Hematopoietic multipotent progenitor cell treated with erythropoietin and hydrocortisone succinate and interleukin-3 and kit ligand, for 4 days (in vitro differentiated cells): ENCODE results near the gene TP63.

Experiments used
- DNase-seq: peaks from one replicate; pipeline ENCODE4 v3.0.0-alpha.2; 2015

TP63 gene

DNA sequence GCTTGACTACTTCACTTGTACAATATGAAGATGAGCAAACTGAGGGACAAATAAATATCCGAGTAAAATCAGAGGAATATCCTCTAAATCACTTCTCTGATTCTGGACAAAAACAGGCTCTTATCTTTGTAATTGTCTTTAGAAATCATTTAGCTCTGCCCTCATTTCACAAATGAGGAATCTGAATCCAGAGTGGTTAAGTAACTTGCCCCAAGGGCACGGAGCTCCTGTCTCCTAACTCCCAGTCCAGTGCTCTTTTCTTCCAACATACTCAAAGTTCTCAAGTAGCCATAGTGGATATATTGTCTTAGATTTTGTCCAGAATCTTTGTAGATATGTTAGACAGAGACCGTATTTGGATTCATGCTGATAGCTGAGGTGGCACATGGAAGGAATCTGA, 156.0 kb downstream of the TP63 start:
- DNase-seq: no peak

DNA sequence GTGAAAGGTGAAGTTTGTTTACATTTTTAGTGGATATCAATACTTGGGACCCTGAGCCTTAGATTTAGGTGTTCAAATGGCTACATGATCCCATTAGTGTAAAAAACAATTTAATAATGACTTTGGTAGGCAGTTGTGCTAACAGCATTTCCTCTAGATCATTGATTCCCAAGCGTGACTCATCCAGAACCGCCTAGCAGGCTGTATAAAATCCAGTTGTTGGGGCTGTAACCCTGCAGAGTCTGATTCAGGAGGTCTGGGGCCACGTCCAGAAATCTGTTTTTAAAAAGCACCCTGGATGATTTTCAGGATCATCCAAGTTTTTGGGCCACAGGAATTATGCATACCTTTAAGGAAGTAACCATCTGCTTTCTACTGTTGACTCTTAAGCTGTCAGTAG, 156.4 kb downstream of the TP63 start:
- no peak for DNase-seq

DNA sequence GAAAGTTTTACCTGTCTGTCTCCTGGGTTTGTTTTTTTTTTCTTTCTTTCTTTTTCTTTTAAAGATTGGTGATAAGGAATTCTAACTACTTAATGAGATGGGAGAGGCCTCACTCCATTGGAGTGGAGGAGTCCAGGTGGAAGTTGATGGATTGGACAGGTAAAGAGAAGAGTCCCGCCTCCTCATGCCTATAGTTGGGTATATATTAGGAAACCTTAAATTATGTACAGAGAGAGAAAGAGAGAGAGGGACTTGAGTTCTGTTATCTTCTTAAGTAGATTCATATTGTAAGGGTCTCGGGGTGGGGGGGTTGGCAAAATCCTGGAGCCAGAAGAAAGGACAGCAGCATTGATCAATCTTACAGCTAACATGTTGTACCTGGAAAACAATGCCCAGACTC, 158.2 kb downstream of the TP63 start:
- DNase-seq: no peak

DNA sequence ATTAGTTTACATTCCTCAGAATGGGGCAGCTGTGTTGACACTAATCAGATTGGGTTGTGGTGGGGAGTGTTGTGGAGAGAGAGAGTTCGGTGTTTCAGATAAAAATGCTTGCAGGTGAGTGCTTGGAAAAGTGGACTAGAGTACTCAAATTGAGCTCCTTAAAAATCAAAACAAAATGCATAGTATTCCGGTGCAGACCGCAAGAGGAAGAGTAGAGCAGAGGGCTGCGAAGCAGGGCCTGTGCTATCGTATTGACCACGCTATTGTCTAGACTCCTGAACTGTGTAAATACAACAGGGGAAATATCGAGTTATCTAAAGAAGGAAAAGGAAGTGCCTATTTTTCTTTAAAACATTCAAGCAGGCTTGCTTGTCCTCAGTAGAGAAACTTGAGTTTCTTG, 159.5 kb downstream of the TP63 start:
- DNase-seq: peak; percentile 46

DNA sequence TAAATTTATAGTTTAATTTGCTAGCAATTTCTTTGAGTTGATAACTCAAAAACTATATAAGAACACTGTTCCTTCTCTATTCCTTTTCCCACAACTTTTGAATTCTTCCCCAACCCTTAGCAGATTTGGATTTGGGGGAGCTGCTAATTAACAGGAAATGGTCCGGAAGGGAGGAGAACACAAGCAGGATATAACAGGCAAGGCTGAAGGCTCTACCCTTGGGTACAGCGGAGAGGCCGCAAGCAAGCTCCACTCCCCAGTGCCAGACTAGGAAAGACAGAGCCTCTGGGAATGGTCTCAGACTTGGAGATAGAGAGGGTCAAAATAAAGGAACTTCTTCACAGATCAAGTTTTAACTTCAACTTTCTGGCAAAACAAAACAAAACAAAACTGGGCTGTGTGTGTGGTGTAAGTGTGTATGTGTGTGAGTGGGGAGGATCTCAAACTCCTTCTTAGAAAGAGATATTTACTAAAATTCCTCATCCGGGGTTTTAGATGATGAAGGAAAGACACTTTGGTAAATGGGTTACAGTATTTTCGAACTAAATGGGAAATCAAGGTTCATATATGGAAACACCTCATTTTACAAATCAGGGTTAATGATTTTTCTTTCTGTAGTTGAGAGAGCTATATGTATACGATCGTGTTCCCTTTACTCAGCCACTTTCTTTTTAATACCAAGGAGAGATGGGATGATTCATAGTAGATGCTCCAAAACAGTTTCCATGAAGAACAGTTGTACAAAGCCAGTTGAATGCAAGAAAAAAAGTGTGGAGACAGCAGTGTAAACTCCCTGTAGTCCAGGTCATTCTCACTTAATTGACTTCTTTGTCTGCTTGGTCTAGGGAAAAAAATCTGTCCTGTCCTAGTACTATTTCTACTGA, 161.1 kb downstream of the TP63 start:
- DNase-seq: no peak

DNA sequence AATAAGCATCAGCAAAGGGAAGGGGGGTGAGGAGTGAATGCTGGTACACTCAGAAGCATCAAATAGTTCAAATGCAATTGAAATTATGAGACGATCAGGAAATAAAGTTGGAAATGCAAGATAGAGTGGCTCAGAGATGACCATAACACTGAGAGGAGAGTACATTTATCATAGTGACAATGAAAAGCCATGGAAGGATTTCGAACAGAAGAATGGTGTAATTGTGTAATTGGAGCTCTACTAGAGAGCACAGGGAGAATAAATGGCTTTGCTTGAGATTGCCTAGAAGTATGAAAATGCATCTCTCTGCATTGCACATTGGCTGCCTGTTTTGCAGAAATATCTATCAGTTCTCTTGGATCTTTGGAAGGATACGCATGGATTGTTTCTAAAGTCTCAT, 163.3 kb downstream of the TP63 start:
- no peak for DNase-seq

DNA sequence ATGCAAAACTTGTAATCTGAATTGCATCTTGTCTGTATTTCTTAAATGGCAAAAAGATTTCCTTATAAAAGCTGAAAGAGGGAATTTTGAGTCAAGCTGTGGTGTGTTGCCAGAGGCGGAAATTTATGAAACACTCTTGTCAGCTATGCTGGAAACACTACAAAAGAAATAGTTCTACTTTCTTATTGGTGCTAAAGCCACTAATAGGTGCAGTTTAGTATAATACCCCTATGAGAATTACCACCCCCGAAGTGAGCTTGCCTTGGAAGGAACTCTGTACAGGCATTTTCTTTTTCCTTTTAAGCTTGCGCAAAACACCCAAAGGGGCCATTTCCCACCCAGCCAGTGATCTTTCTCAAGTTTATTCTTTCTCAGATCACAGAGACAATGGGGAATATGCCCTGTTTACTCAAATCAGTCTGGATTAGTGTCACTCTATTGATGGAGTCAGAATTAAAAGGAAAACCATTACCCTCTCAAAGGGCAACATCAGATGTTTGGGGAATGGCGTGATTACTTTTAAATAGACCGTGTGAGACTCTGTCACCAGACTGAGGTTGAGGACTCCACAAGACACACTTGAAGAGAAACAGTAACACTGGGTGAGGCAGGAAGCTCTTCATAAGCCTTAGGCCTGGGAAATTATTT, 166.0 kb downstream of the TP63 start:
- DNase-seq: no peak

DNA sequence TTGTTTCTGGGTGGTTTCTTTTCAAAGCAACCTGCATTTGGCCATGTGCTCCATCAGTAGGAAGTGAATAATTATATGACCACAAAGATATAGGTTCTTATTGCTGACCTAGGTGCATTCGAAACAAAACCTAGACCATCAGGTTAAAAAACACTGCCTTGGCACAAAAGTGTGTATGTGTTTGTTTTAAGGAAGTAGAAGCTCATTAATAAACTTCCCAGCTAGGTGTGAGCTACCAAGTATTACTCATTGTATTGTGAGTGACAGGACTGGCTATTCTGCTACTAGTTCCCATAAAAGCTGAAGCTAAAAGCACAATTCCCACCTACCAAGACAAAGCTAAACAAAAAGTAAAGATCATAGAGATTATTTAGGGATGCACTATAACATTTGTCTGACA, 168.2 kb downstream of the TP63 start:
- no peak for DNase-seq

DNA sequence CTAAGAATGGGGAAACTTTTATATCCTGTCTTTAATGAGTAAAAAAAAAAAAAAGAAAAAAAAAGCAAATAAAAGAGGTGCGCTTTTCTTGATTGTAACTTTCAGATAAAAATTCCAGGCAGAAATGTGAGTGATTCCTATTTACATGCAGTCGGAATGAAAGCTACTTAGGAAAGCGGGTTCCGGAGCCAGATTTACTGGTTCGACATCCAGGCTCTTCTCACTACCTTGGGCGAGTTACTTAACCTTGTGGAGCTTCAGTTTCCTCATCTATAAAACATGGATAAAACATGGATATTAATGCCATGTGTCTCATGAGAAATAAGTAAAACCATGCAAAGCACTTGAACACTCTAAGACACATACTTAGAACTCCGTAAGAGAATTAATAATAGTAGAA, 169.2 kb downstream of the TP63 start:
- DNase-seq: no peak

DNA sequence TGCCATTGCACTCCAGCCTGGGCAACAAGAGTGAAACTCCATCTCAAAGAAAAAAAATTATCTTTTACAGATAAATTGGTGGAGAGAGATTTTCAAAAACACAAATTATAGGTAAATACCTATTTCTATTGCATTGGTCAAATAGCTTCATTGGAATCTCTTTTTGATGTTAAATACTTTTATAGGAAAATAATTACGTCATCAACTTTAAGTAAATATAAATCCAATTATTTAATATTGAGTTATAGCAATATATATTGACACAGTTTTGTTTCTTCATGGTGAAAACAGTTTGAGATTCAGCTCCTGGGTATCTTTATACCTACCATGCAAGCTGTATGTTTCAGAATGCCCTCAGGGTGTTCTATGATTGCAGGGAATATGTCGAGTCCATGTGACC, 172.1 kb downstream of the TP63 start:
- no peak for DNase-seq

DNA sequence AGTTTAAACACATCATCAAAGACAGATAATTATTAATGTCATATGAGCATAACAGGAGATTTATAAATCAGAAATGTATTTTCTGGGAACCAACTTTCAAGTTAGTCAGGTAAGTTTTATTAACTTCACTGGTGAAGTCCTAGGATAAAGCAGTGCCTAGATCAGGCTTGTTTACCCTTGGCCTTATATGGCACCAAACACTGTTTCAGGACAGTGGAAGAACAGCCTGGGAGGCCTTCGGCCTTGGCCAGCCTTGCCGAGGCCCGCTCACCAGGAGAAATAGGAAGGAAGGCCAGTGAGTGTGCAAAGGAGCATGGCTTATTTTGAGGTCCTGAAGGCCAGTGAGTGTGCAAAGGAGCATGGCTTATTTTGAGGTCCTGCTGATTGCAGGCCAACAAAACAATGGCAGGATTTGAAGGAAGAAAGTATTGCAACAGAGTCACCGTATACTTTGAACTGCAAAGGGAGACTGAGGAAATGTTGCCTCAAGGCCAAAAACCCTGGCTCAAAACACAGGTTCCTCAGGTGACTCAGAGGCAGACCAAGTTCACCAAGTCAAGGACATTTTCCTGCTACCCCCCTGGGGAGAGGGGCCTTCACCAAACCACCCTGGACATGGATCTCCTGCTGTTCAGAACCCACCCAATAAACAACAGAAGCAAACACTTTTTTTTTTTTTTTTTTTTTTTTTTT, 174.3 kb downstream of the TP63 start:
- DNase-seq: no peak

DNA sequence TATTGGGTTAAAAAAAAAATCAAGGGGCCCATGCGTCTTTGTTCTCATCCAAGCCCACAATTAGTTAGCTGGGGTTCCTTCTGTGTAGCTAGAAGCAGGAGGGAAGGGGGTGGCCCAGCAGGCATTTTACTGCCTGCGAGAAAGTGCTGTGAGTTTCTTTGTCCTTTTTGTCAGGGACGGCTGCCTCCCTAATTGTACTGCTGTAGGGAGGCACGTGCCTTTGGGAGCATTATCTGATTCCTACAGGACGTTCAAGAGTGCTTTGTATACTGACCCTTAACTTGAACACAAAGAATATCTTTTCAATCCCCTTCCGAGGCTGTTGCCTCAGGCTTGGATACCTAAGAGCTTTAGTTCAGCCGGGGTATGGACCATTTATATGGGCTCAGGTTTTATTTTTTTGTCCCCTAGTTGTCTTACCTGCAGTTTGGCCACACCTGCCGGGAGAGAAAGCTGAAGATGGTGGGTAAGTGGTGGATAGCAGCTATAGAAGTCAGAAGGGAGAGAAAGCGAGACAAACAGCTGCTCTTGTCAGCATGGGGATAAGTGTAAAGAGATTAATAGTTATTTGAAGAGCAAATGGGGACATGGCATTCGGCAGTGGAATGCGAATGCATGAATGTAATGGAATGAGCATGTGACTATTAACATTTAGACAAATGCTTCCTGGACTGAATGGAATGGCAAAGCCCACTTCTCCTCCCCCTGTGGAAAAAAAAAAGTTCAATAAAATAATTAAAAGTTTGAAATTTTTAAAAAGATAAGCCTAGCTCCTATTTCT, 175.2 kb downstream of the TP63 start:
- DNase-seq: no peak

DNA sequence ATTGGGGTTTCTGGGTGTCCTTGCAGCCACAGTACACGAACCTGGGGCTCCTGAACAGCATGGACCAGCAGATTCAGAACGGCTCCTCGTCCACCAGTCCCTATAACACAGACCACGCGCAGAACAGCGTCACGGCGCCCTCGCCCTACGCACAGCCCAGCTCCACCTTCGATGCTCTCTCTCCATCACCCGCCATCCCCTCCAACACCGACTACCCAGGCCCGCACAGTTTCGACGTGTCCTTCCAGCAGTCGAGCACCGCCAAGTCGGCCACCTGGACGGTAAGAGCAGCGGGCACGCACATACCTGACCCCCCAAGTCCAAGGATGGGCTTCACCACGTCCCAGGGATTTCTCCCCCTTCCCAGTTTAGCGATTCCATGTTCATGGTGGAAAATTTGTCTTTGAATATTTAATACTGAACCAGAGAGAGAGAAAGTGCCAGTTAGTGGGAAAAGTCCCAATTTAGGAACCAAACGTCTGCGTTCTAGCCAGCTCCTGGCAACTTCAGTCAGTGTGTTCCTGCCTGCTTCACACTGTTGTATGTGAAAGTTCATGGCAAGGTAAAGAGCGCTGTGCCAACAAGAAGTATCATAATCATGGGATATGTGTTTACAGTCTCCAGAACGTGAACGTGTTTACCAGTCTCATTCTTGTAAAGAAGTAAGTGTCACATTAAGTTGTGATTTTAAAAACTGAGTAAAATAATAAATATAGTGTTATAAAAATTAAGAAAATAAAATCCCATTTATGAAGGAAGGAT, 177.2 kb downstream of the TP63 start:
- no peak for DNase-seq

DNA sequence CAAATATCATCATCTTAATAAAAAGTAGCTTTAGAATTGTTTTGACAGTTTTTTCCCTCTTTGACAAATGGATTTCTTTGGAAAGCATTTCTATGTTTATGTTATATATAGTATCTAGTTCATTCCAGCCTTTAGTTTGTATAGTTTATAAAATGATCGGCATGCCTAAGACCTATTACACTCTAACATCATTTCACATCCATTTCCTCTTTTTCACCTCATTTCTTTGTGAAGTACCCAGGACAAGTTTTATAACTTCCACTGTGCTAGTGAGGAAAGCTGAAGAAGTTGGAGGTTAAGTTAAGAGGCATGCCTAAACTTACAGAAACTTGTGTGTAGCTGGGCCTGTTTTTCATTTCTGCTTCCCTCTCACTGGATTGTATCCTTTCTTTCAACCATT, 178.4 kb downstream of the TP63 start:
- no peak for DNase-seq

DNA sequence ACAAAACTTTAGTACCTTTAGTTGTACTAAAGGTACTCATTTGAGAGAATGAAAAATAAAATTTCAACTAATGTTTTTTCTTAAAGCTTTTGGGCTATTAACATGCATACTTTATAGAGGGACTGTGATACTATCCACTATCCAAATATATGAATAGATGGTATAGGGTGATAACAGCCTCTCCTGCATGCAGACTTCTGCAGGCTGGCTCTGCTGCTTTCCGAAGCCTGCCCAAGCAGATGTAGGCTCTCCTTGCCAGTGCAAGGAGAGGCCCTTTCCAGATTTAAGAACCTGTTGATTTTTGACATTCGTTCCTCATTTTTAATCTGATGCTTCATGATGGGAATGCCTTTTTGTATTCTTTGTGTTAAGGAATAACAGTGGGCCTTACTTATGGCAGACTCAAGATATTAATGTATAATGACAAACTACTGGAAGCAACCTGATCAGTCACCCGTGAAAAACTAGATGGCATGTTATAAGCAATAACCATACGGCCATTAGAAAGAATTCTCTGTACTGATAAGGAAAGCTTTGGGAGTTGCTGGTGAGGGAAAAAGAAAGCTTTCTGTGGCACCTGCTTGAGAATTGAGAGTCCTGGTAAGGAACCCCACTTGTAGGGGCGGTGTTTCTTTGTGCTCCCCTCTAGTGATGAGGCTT, 181.7 kb downstream of the TP63 start:
- no peak for DNase-seq

DNA sequence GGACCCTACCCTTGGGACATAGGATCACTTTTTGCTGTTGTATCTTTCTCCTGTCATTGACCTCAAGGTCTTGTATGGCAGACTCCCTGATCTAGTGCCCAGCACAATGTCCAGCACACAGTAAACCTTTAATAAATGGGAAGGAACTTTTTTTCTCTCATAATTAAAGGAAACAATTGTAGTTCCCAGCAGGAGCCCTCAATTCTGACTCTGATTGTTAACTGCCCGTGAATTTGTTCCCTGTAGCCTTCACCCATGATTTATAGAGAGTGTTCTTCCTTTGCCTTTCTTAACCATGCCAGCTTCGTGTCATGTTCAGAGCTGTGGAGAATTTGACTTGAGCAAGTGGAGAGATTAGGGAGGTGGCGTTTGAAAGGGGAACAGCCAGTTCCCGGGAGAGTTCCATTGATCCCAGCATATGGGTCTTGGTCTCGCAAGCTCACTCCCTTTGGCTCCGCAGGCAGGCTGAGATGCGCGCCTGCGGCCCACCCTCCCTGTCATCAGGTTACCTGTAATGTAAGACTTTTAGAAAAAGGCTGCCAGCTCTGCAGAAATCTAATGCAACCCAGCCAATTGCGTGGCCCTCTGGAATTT, 182.6 kb downstream of the TP63 start:
- no peak for DNase-seq

DNA sequence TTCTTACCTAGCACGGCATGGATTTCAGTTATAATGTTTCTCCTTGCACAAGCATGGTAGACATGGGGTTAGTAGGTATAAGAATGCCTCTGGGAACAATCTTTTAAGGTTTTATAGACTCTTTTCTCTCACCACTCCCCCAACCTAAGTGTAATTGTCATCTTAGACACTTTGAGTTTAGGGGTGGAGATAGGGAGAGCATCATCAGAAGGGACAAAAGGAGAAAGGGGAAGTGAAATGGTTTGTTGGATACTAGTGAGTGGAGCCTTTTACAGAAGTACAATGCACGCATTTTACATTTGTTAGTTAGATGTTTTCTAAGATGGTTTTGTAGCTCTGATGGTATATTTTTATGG, 189.2 kb downstream of the TP63 start:
- DNase-seq: peak; percentile 34

DNA sequence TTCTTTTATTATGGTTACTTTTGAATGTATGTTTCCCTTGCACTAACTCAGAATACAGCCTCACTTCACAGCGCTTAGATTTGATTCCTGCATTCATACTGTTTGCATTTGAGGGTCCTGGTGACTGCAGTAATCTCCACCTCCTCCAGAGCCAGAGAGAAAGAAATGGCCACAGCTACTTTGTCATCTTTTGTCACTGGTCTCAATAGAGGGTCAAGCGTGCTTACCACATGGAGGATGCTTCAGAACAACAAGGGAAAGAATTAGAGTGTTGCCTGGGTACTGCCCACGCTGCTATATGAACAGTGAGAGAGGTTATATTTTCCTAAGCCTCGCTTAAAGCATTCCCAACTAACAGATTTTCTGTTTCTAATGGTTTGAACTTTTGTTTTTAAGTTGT, 190.1 kb downstream of the TP63 start:
- DNase-seq: no peak

DNA sequence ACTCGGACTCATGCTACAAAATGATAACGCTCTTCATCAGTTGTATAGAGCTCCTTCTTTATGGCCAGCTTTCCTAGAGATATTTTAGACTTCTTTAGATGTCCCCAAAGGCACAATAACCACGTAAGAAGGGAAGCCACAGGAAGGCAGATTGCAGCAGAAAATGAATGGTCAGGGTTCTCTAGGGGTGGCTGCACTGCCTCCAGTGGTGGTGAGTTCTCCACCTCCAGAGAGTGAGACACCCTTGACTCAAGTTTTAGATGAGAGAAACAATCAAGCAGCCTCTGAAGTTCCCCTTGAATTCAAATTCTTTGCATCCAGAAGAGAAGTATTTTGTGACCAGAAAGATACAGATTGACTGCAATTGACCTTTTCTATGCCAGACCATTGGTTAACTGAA, 191.5 kb downstream of the TP63 start:
- DNase-seq: peak; percentile 8

DNA sequence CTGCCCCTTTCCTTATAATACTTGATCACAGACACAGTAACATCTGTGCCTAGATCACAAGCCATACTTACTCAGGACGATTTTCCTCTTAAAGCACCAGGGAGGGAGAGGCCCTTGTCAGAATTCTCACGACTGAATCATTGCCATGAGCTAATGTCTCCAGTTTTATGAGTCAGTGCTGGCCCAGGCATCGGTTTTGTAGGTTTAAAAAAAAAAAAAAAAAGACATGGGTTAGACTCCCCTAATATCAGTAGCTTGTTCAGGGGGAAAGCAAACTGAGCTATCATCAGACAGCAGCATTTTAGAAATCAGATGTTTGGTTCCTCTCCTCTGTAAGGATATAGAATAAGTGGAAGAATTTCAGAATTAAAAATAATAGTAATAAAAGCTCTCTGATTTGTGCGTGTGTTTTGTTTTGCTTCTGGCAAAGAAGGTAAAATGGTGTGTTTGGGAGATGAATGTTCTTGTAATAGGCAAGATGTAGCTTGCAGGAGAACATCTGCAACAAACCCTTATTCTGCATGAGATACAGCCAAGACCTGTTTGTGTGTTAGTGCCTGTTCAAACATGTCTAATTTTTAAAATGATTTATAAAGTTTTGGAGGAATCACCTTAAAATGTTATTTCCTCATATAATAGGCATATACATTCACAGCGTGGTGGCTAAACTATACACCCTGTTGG, 193.6 kb downstream of the TP63 start:
- DNase-seq: no peak

DNA sequence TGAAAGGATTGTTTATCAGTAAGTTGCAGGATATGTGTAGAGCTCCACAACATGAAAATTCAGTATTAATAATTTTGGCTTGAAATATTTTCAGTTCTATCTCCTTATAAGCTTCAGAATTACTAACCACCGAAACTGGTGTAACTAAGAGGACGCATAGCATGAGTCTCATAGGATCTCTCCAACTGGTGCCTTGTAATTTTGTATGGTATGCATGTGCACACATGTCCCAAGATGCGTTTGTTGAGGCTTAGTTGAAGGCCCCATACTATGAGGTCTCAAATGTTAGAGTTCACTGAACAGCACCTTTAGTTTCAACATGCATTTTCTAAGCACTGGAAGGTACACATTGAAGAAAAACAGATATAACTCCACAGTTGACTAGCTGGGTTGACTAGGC, 195.4 kb downstream of the TP63 start:
- no peak for DNase-seq
